Endodermal cell (in vitro differentiated cells): ENCODE measurements around the gene OMA1. TPM values are rescaled to one million over a fixed set of nuclear protein-coding genes. Genes with fewer than 3 reads are reported as not detected.

Source experiments
- DNase-seq: peaks from one replicate; pipeline ENCODE4 v3.0.0-alpha.2; 2017
- H3K27ac ChIP-seq: 2 replicates; pipeline ENCODE4 v1.5.1; 2013; ENCODE audit warnings: mild to moderate bottlenecking, low read depth, low read length, moderate library complexity
- H3K27me3 ChIP-seq: 2 replicates; pipeline ENCODE4 v1.6.1; 2013; ENCODE audit warnings: mild to moderate bottlenecking, low read length, moderate library complexity; ENCODE audit not compliant: insufficient read depth, control insufficient read depth, poor library complexity, severe bottlenecking
- H3K36me3 ChIP-seq: 2 replicates; pipeline ENCODE4 v1.7.0; 2013; ENCODE audit warnings: mild to moderate bottlenecking, low read length, moderate library complexity; ENCODE audit not compliant: control insufficient read depth, insufficient read depth
- H3K4me1 ChIP-seq: one replicate; pipeline ENCODE4 v1.7.0; 2013; ENCODE audit warnings: low read length; ENCODE audit not compliant: control insufficient read depth, insufficient read depth
- H3K4me3 ChIP-seq: 2 replicates; pipeline ENCODE4 v1.5.1; 2013; ENCODE audit warnings: mild to moderate bottlenecking, low read length, moderate library complexity
- H3K9ac ChIP-seq: 2 replicates; pipeline ENCODE4 v1.6.1; 2013; ENCODE audit warnings: mild to moderate bottlenecking, low read length, moderate library complexity; ENCODE audit not compliant: poor library complexity, severe bottlenecking; ENCODE audit errors: extremely low read depth
- H3K9me3 ChIP-seq: 2 replicates; pipeline ENCODE4 v1.6.1; 2013; ENCODE audit warnings: mild to moderate bottlenecking, low read length, moderate library complexity; ENCODE audit not compliant: control insufficient read depth
- H3K27ac Mint-ChIP-seq: 2 replicates; pipeline ENCODE4 v1.8.0; 2020; ENCODE audit warnings: mixed read lengths
- H3K27me3 Mint-ChIP-seq: 2 replicates; pipeline ENCODE4 v1.8.0; 2021; ENCODE audit warnings: mild to moderate bottlenecking, mixed read lengths; ENCODE audit not compliant: insufficient read depth
- H3K36me3 Mint-ChIP-seq: 2 replicates; pipeline ENCODE4 v1.8.0; 2020; ENCODE audit warnings: low read depth, mixed read lengths
- H3K4me1 Mint-ChIP-seq: 2 replicates; pipeline ENCODE4 v1.8.0; 2020; ENCODE audit warnings: mixed read lengths
- H3K4me3 Mint-ChIP-seq: 2 replicates; pipeline ENCODE4 v1.8.0; 2020; ENCODE audit warnings: mild to moderate bottlenecking, moderate library complexity, mixed read lengths
- H3K9me3 Mint-ChIP-seq: 2 replicates; pipeline ENCODE4 v1.8.0; 2020; ENCODE audit warnings: mild to moderate bottlenecking, mixed read lengths
- CTCF ChIP-seq: fragments of 200-600 bp; sonication (generic); conservative IDR thresholded peaks from 2 replicates; pipeline ENCODE4 v1.5.0; 2021; ENCODE audit warnings: antibody characterized with exemption, mild to moderate bottlenecking
- WGBS, 2 experiments: methylation state at CpG; one replicate each; pipeline versions ENCODE4 v1.1.5 to v1.1.7; 2013; ENCODE audit warnings: missing lambda C conversion rate in 2 of 2, mixed read lengths in 1 of 2; ENCODE audit not compliant: insufficient coverage in 1 of 2, insufficient read length in 1 of 2; 5-methylcytosine and 5-hydroxymethylcytosine counted together
- total RNA-seq, 2 donors: library from RNA; stranded (reverse); fragmentation: NEBNext Ultra II Directional in 1 of 2; extraction: Animal tissue kit (Norgen Biotek cat#: 25700) in 1 of 2; gene quantifications; 2 replicates in 1 of 2; 3 replicates in 1 of 2; pipeline ENCODE4 v1.2.1, GENCODE V29; 2021

Gene OMA1
- total RNA-seq, 2 donors from 2014 or later = 13.0 to 18.4 TPM

- WGBS, 2 experiments = 79 to 87% methylated on average over 5 to 6 of the region's 6 CpGs
- no peaks in the 10 kb centered on the region for H3K36me3 ChIP-seq
- H3K27ac Mint-ChIP-seq = no peak overlapping the region
Measured at GRCh38 chr1:58454807-58455206, 91.7 kb downstream of the OMA1 start.

GRCh38 chr1:58454385-58454784 lies 92.1 kb downstream of the OMA1 start:
- no peaks in the 10 kb centered on the region for H3K9me3 Mint-ChIP-seq
- TF ChIP-seq CTCF = no peak
- DNase-seq = peak; percentile 77
- no peaks in the 10 kb centered on the region for H3K4me1 Mint-ChIP-seq
- peaks cover 22% of the 10 kb centered on the region for H3K27me3 ChIP-seq
- H3K36me3 ChIP-seq = no peaks in the 10 kb centered on the region
- no peaks in the 10 kb centered on the region for H3K4me1 ChIP-seq
- H3K27ac ChIP-seq = no peak overlapping the region
- H3K4me3 ChIP-seq = no peak overlapping the region
- no peak overlapping the region for H3K9ac ChIP-seq
- H3K27ac Mint-ChIP-seq = no peak overlapping the region
- 70 to 80% methylated on average over 9 to 11 of the region's 11 CpGs for WGBS, 2 experiments
- H3K27me3 Mint-ChIP-seq = peaks cover 19% of the 10 kb centered on the region
- H3K4me3 Mint-ChIP-seq = no peak overlapping the region
- H3K9me3 ChIP-seq = no peaks in the 10 kb centered on the region
- H3K36me3 Mint-ChIP-seq = no peaks in the 10 kb centered on the region

More at GRCh38 chr1:58454807-58455206, 91.7 kb downstream of the OMA1 start:
- no peak for TF ChIP-seq CTCF
- no peak overlapping the region for H3K4me3 ChIP-seq
- DNase-seq = no peak
- H3K27ac ChIP-seq = no peak overlapping the region
- H3K27me3 ChIP-seq = peaks cover 20% of the 10 kb centered on the region
- H3K4me1 ChIP-seq = no peaks in the 10 kb centered on the region
- H3K4me3 Mint-ChIP-seq = no peak overlapping the region
- no peaks in the 10 kb centered on the region for H3K36me3 Mint-ChIP-seq
- no peak overlapping the region for H3K9ac ChIP-seq
- H3K9me3 Mint-ChIP-seq = no peaks in the 10 kb centered on the region
- H3K9me3 ChIP-seq = no peaks in the 10 kb centered on the region
- H3K4me1 Mint-ChIP-seq = no peaks in the 10 kb centered on the region
- H3K27me3 Mint-ChIP-seq = peaks cover 16% of the 10 kb centered on the region

DNA sequence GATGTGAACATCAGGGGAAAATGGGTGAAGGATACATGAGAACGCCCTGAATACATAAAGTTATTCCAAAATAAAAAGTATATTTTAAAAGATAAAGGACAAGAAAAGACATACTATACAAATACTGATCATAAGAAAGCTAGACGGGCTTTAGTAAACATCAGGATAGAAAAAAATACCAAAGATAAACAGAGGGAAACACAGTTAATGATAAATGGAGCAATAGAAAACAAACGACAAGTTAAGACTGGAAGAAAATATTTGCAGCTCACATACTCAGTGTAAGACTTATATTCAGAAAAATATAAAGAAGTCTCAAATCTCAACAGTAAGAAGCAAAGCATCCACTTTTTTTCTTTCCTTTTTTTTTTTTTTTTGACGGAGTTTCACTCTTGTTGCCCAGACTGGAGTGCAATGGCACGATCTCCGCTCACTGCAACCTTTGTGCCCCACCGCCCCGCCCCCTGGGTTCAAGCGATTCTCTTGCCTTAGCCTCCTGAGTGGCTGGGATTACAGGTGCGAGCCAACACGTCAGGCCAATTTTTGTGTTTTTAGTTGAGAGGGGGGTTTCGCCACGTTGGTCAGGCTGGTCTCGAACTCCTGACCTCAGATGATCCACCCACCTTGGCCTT lies 94.8 kb downstream of the OMA1 start:
- Histone ChIP-seq H3K4me1 (peaks cover 5% of the 10 kb centered on the region), H3K4me3 (no peak overlapping the region), H3K27me3 (peaks cover 34% of the 10 kb centered on the region), H3K9ac (no peak overlapping the region), H3K27ac (no peak overlapping the region), H3K9me3 (no peaks in the 10 kb centered on the region), H3K36me3 (no peaks in the 10 kb centered on the region)
- Mint-ChIP-seq H3K4me1 (peaks cover 16% of the 10 kb centered on the region), H3K27me3 (peaks cover 26% of the 10 kb centered on the region), H3K27ac (no peak overlapping the region), H3K36me3 (no peaks in the 10 kb centered on the region), H3K9me3 (no peaks in the 10 kb centered on the region), H3K4me3 (no peak overlapping the region)
- no peak for DNase-seq
- TF ChIP-seq CTCF = no peak
- WGBS, 2 experiments = 91 to 95% methylated on average over 4 to 12 of the region's 14 CpGs
